GM12878 (cell line): ENCODE data around the gene NR2F1. TPM values are rescaled to one million over a fixed set of nuclear protein-coding genes. Genes with fewer than 3 reads are reported as not detected.

ENCODE experiments used
- CBFB ChIP-seq: IDR thresholded peaks from 2 replicates; pipeline ENCODE4 v1.6.1; 2016; ENCODE audit warnings: antibody characterized with exemption, low read depth
- FOXM1 ChIP-seq: IDR thresholded peaks from 2 replicates; pipeline ENCODE4 v1.6.1; 2012; ENCODE audit warnings: low read depth, mild to moderate bottlenecking, inconsistent platforms, low read length, moderate library complexity
- GABPA ChIP-seq: IDR thresholded peaks from 2 replicates; pipeline ENCODE4 v1.6.1; 2014; ENCODE audit warnings: antibody characterized with exemption, low read depth, mild to moderate bottlenecking, inconsistent platforms
- RAD51 ChIP-seq: fragments of 450-650 bp; IDR thresholded peaks from 2 replicates; pipeline ENCODE4 v1.6.1; 2016; ENCODE audit warnings: moderate library complexity, mild to moderate bottlenecking, inconsistent platforms
- SMAD5 ChIP-seq: IDR thresholded peaks from 2 replicates; pipeline ENCODE4 v1.6.1; 2016; ENCODE audit warnings: antibody characterized with exemption, low read depth
- SREBF1 ChIP-seq: IDR thresholded peaks from 2 replicates; pipeline ENCODE4 v1.6.1; 2012; ENCODE audit warnings: mild to moderate bottlenecking, low read length
- SUPT20H ChIP-seq: IDR thresholded peaks from 2 replicates; pipeline ENCODE4 v1.6.1; 2011; ENCODE audit warnings: low read depth, mild to moderate bottlenecking, low read length, moderate library complexity, borderline replicate concordance; ENCODE audit not compliant: control insufficient read depth
- polyA plus RNA-seq, 11 experiments: library from polyadenylated mRNA; depleted of rRNA in 4 of 11; unstranded in 6 of 11; stranded (reverse) in 5 of 11; fragments of >200 nt; fragmentation: Nextera tagmentation in 4 of 11; fragmentation: Illumina TruSeq in 1 of 11; extraction: Ambion mirVana in 4 of 11; extraction: Trizol in 1 of 11; gene quantifications; 1 replicate in 1 of 11; 2 replicates in 10 of 11; pipeline versions ENCODE4 v1.2.1 to v1.2.3, GENCODE V29; 2011 to 2016; ENCODE audit warnings: inconsistent platforms in 2 of 11, missing spikeins in 2 of 11, low read depth in 1 of 11
- total RNA-seq, 4 experiments: library from RNA; depleted of rRNA in 3 of 4; stranded (reverse); fragments of >200 nt in 3 of 4; fragmentation: Illumina TruSeq in 1 of 4; extraction: Trizol in 1 of 4; gene quantifications; 2 replicates each; pipeline versions ENCODE4 v1.2.1 to v1.2.3, GENCODE V29; 2013 to 2021
- TF ChIP-seq, protein P1 (sequence below): fragments of 450-650 bp; IDR thresholded peaks from 2 replicates; pipeline ENCODE4 v1.6.1; 2017; ENCODE audit warnings: mild to moderate bottlenecking, moderate library complexity
- TF ChIP-seq, protein P2 (sequence below): fragments of 150-350 bp; IDR thresholded peaks from 2 replicates; pipeline ENCODE4 v1.6.1; 2014; ENCODE audit warnings: mild to moderate bottlenecking, low read depth, low read length
- TF ChIP-seq, protein P3 (sequence below): fragments of 450-650 bp; IDR thresholded peaks from 2 replicates; pipeline ENCODE4 v1.6.1; 2017; ENCODE audit warnings: mild to moderate bottlenecking, low read depth, inconsistent platforms; ENCODE audit not compliant: poor library complexity, severe bottlenecking
- TF ChIP-seq, protein P4 (sequence below): fragments of 450-650 bp; IDR thresholded peaks from 2 replicates; pipeline ENCODE4 v1.6.1; 2017; ENCODE audit warnings: mild to moderate bottlenecking, moderate library complexity
- TF ChIP-seq, protein P5 (sequence below): fragments of 450-650 bp; conservative IDR thresholded peaks from 2 replicates; pipeline ENCODE4 v1.6.1; 2017; ENCODE audit warnings: mild to moderate bottlenecking, moderate library complexity

NR2F1 gene
- total and polyA plus RNA-seq, 10 of the 15 experiments (the other 5 are each of a cell fraction or from before 2014, with no cell fraction given), result 0.04 to 0.79 (median 0.36) TPM; not detected in 7

DNA sequence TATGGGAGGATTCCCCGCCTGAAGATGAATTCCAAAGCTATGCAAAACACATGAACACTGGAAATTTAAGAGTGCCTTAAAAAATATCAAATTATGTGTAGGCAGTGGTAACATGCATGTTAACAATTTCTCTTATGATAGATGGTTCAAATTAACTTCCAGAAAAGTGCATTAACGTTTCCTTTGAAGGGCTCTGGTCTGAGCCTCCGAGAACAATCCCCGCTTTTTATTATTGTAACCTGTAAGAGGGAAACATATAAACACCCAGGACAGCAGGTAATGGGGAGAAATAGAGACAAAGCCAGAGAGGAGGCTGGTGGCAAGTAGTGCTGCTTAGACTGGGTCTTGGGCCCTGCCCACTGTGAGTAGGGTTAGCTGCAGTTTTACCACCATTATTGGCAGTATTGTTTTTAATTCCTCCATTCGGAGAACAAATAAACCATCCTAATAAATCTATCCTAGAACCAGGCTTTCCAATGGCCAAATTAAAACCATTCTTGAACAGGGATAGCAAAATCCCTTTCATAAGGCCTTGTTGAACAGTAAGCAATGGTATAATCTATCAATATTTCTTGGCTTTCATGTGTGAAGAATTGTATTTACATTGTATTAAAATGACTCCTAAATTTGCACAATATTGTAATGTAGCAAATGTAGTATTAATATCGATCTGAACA lies 6.3 kb downstream of the NR2F1 start (continued):
- TF ChIP-seq, protein P1, sequence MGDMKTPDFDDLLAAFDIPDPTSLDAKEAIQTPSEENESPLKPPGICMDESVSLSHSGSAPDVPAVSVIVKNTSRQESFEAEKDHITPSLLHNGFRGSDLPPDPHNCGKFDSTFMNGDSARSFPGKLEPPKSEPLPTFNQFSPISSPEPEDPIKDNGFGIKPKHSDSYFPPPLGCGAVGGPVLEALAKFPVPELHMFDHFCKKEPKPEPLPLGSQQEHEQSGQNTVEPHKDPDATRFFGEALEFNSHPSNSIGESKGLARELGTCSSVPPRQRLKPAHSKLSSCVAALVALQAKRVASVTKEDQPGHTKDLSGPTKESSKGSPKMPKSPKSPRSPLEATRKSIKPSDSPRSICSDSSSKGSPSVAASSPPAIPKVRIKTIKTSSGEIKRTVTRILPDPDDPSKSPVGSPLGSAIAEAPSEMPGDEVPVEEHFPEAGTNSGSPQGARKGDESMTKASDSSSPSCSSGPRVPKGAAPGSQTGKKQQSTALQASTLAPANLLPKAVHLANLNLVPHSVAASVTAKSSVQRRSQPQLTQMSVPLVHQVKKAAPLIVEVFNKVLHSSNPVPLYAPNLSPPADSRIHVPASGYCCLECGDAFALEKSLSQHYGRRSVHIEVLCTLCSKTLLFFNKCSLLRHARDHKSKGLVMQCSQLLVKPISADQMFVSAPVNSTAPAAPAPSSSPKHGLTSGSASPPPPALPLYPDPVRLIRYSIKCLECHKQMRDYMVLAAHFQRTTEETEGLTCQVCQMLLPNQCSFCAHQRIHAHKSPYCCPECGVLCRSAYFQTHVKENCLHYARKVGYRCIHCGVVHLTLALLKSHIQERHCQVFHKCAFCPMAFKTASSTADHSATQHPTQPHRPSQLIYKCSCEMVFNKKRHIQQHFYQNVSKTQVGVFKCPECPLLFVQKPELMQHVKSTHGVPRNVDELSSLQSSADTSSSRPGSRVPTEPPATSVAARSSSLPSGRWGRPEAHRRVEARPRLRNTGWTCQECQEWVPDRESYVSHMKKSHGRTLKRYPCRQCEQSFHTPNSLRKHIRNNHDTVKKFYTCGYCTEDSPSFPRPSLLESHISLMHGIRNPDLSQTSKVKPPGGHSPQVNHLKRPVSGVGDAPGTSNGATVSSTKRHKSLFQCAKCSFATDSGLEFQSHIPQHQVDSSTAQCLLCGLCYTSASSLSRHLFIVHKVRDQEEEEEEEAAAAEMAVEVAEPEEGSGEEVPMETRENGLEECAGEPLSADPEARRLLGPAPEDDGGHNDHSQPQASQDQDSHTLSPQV, result no peak
- TF ChIP-seq, protein P2, sequence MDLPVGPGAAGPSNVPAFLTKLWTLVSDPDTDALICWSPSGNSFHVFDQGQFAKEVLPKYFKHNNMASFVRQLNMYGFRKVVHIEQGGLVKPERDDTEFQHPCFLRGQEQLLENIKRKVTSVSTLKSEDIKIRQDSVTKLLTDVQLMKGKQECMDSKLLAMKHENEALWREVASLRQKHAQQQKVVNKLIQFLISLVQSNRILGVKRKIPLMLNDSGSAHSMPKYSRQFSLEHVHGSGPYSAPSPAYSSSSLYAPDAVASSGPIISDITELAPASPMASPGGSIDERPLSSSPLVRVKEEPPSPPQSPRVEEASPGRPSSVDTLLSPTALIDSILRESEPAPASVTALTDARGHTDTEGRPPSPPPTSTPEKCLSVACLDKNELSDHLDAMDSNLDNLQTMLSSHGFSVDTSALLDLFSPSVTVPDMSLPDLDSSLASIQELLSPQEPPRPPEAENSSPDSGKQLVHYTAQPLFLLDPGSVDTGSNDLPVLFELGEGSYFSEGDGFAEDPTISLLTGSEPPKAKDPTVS, result no peak
- TF ChIP-seq, protein P3, sequence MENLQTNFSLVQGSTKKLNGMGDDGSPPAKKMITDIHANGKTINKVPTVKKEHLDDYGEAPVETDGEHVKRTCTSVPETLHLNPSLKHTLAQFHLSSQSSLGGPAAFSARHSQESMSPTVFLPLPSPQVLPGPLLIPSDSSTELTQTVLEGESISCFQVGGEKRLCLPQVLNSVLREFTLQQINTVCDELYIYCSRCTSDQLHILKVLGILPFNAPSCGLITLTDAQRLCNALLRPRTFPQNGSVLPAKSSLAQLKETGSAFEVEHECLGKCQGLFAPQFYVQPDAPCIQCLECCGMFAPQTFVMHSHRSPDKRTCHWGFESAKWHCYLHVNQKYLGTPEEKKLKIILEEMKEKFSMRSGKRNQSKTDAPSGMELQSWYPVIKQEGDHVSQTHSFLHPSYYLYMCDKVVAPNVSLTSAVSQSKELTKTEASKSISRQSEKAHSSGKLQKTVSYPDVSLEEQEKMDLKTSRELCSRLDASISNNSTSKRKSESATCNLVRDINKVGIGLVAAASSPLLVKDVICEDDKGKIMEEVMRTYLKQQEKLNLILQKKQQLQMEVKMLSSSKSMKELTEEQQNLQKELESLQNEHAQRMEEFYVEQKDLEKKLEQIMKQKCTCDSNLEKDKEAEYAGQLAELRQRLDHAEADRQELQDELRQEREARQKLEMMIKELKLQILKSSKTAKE, result no peak
- TF ChIP-seq RAD51 (no peak), SMAD5 (no peak), CBFB (no peak), SUPT20H (no peak), SREBF1 (no peak), FOXM1 (no peak), GABPA (no peak)
- TF ChIP-seq, protein P4, sequence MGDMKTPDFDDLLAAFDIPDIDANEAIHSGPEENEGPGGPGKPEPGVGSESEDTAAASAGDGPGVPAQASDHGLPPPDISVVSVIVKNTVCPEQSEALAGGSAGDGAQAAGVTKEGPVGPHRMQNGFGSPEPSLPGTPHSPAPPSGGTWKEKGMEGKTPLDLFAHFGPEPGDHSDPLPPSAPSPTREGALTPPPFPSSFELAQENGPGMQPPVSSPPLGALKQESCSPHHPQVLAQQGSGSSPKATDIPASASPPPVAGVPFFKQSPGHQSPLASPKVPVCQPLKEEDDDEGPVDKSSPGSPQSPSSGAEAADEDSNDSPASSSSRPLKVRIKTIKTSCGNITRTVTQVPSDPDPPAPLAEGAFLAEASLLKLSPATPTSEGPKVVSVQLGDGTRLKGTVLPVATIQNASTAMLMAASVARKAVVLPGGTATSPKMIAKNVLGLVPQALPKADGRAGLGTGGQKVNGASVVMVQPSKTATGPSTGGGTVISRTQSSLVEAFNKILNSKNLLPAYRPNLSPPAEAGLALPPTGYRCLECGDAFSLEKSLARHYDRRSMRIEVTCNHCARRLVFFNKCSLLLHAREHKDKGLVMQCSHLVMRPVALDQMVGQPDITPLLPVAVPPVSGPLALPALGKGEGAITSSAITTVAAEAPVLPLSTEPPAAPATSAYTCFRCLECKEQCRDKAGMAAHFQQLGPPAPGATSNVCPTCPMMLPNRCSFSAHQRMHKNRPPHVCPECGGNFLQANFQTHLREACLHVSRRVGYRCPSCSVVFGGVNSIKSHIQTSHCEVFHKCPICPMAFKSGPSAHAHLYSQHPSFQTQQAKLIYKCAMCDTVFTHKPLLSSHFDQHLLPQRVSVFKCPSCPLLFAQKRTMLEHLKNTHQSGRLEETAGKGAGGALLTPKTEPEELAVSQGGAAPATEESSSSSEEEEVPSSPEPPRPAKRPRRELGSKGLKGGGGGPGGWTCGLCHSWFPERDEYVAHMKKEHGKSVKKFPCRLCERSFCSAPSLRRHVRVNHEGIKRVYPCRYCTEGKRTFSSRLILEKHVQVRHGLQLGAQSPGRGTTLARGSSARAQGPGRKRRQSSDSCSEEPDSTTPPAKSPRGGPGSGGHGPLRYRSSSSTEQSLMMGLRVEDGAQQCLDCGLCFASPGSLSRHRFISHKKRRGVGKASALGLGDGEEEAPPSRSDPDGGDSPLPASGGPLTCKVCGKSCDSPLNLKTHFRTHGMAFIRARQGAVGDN, result no peak
- TF ChIP-seq, protein P5, sequence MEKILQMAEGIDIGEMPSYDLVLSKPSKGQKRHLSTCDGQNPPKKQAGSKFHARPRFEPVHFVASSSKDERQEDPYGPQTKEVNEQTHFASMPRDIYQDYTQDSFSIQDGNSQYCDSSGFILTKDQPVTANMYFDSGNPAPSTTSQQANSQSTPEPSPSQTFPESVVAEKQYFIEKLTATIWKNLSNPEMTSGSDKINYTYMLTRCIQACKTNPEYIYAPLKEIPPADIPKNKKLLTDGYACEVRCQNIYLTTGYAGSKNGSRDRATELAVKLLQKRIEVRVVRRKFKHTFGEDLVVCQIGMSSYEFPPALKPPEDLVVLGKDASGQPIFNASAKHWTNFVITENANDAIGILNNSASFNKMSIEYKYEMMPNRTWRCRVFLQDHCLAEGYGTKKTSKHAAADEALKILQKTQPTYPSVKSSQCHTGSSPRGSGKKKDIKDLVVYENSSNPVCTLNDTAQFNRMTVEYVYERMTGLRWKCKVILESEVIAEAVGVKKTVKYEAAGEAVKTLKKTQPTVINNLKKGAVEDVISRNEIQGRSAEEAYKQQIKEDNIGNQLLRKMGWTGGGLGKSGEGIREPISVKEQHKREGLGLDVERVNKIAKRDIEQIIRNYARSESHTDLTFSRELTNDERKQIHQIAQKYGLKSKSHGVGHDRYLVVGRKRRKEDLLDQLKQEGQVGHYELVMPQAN, result no peak
